ENCODE results near the gene RAB11A.

DNA sequence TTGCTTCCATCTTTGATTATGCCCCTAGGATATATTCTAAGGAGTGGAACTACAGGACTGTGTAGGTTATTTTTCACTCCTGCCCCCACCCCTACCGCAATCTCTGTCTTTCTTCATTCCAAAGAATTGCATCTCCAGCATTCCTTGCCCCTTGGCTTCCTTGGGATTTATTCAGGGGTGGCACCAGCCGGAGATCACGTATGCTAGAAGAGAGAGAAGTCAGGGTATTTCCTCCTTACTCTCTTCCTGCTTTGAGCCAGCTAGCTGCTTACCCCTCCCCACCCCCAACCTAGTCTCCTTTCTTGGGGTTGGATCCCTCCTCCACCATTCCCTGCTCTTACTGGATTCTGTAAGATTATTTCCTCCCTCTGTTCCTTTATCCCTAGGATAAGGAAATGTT, 42.2 kb upstream of the RAB11A start:
- TF ChIP-seq CTCF (IDR thresholded peaks at IDR 0.05) (no peak), POLR2A (IDR thresholded peaks at IDR 0.05) (no peak)

Measured in Peyer's patch (tissue), 4 donors.